TTC549 (cell line): ENCODE measurements around the gene RAC3.
"Not testable (repeated sequence)": the region's sequence is repeated elsewhere in the genome, so short reads cannot be mapped to it uniquely, and the experiment has no call there.

Source experiments
- FAIRE-seq: peaks from 2 replicates; lab custom pipeline; 2012; peaks lifted over from hg19 to GRCh38; lab: Jason Lieb, UNC

Gene RAC3

GRCh38 chr17:82025401-82026107 lies 5.9 kb upstream of the RAC3 start:
- no peak for FAIRE-seq

GRCh38 chr17:82028246-82028645 lies 3.2 kb upstream of the RAC3 start:
- FAIRE-seq: no peak

- FAIRE-seq: no peak
These were observed 2.5 kb upstream of the RAC3 start for GRCh38 chr17:82028966-82029365.

- no peak for FAIRE-seq
These were observed 2.1 kb upstream of the RAC3 start for GRCh38 chr17:82029391-82029790.

- no peak for FAIRE-seq
These were observed 1.4 kb upstream of the RAC3 start for GRCh38 chr17:82029990-82030469.

GRCh38 chr17:82030470-82031302 lies 792 bp upstream of the RAC3 start:
- FAIRE-seq: no peak

GRCh38 chr17:82031885-82032627 lies 578 bp downstream of the RAC3 start:
- FAIRE-seq: no peak

DNA sequence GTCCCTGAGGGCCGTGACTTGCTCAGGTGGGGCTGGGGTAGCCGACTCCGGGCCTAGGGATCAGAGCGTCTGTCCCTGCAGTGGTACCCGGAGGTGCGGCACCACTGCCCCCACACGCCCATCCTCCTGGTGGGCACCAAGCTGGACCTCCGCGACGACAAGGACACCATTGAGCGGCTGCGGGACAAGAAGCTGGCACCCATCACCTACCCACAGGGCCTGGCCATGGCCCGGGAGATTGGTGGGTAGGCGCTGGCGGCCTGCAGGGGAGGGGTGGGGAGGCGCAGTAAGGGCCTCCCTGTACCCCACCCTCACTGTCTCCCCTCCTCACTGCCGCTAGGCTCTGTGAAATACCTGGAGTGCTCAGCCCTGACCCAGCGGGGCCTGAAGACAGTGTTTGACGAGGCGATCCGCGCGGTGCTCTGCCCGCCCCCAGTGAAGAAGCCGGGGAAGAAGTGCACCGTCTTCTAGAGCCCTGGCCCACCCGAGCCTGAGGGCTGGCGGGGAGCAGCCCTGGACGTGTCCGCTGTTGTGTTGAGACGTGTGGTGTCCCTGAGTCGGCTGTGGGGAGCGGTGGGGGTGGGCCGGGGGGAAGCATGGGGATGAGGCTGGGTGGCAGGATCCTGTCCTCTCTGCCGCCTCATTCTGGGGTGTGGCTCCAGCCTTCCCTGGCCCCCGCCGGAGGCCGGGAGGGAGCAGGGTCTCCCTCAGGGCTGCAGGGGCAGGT lies 2.0 kb downstream of the RAC3 start:
- FAIRE-seq: no peak

DNA sequence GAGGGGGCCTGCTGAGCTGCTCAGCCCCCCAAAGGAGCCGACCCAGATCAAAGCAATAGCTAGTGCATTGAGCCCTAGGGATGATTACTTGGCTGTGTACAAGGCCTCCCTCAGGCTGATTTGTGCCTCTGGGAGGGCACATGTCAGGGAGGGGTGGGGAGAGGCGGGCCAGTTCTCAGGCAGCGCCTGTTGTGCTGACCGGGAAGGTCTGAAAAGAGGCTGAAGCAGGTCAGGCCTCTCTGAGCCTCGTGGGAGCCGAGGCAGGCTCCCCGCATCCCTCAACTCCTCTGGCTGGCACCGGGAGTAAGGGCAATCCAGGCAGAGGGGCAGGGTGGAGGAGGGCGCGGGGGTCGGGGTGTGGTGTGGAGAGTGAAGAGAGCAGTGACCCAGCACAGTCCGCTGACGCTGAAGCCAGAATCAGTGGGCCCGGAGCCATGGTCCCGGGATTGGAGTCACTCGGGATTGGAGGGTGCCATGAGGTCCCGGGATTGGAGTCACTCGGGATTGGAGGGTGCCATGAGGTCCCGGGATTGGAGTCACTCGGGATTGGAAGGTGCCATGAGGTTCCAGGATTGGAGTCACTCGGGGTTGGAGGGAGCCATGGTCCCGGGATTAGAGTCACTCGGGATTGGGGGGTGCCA lies 3.0 kb downstream of the RAC3 start:
- FAIRE-seq: no peak

DNA sequence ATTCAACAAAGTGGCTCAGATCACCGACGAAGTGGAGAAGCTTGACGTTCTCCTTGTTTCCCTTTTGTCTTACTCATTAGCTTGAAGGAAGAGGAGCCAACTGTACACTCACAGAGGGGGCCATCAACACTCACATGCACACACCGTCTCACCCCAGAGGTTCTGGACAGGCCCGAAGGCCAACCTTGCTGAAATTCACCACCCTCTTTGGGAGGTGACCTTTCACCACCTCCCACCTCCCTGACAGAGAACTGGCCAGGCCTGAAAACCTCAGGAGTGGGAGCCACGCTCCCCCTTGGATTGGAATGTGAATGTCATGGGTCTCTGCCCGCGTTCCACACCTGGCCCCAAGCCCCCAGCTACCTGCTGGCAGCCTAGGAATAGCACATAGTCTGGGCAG lies 4.0 kb downstream of the RAC3 start:
- FAIRE-seq: no peak

DNA sequence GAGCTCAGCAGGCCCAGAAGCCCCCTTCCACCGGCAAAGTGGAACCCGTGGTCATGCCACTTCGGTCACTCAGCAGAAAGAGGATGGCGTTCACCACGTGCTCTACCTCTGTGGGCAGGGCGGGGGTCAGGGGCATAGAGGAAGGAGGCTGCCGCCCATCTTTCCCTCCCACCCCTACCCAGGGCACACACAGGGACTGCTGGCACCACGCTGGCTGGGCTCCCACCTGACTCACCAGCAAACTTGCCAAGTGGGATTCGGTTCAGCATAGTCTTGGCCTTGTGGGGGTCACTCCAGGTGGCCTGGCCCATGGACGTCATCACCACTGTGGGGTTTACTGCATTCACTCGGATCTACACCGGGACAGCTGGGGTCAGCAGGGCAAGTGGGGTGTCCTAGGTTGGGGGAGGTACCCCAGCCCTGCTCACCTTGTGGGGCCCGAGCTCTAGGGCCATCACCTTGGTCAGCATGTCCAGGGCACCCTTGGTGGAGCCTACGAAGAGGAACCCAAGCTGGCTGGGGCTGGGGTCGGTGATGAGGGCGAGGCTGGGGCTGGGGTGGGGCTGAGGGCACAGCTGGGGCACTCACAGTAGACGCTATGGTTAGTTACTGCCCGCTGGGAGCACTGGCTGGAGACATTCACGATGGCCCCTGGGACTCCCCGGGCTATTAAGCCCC lies 4.6 kb downstream of the RAC3 start:
- FAIRE-seq: no peak

DNA sequence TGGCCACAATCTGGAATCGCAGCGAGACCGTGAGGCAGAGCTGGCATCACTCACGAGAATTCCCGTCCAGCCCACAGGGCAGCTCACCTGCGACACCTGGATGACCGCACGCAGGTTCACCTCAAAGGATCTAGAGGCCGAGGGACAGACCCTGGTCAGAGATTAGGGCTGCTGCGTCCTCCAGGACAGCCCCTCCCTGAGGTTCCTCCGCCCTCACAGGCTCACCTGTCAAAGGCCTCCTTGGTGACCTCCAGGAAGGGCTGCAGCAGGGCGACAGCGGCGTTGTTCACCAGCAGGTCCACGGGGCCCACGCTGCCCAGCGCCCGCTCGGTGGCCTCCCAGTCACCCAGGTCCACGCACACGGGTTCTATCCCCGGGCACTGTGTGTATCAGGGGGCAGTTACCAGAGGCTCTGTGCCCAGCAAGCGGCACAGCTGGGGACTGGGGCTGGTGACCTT lies 5.2 kb downstream of the RAC3 start:
- FAIRE-seq: no peak

GRCh38 chr17:82037092-82037888 lies 5.8 kb downstream of the RAC3 start, which contains the start of gene DCXR:
DCXR (minus strand) TSS chr17:82037697; CDS start chr17:82037682, 15 bp downstream.
- peak; percentile 83 for FAIRE-seq

GRCh38 chr17:82037889-82038195 lies 6.4 kb downstream of the RAC3 start:
- FAIRE-seq: no peak

GRCh38 chr17:82038796-82039409 lies 7.4 kb downstream of the RAC3 start:
- not testable (repeated sequence) for FAIRE-seq

GRCh38 chr17:82039695-82040299 lies 8.3 kb downstream of the RAC3 start:
- FAIRE-seq: no peak

DNA sequence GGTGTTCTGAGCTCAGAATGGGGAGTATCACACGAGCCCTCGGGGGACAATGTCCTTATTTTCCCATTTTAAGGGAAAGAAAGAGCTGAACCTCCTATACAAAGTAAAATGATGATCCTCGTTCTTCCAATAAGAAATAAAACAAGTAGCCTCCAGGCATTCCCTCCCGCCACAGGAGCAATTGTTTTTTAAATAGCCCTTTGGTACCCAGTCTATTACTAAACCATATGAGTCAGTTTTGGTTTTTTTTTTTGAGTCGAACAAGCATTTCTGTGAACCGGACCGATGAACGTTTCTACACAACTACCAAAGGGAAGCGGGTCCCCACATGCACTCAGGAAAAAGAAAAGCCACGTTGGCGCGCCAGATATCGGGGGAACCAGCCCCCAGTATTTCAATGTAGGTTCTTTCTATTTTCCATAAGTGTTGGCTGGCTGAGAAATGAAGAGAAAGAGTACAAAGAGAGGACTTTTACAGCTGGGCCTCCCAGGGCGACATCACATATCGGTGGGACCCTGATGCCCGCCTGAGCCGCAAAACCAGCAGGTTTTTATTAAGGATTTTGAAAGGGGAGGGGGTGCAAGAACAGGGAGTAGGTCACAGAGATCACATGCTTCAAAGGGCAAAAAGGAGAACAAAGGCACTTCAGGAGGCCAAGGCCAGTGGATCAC lies 9.8 kb downstream of the RAC3 start:
- FAIRE-seq: no peak

DNA sequence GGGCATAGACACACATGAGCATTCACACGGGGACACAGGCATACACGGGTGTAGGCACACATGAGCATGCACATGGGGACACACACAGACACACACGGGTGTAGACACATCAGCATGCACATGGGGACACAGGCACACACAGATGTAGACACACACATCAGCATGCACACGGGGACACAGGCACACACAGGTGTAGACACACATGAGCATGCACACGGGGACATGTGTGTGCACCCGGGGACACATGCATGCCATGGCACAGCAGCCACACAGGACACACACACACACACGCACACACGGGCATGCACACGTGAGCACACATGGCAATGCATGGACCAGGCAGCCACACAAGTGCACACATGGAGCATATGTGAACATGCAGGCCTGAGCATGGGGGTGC lies 11.2 kb downstream of the RAC3 start:
- no peak for FAIRE-seq

DNA sequence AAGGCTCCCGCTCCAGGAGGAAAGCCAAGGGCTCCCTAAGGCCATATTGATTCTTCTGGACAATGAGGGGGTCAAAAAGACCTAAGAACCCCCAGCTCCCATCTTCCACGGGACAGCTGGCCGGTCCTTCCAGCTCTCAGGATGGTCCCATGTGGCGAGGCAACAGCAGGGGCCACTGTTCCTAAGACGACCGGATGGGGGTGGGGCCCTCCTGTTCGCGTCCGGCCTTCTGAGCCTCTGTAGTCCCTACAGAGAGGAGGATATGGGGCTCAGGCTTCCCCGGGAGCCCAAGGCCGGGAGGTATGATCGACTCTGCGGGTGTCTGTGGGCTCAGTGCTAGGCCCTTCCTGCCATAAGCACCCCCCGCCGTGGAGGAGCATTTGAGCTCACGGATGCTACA lies 12.0 kb downstream of the RAC3 start:
- no peak for FAIRE-seq
